Measurements from ENCODE around the gene CYP24A1. TPM values are rescaled to one million over a fixed set of nuclear protein-coding genes. Genes with fewer than 3 reads are reported as not detected.

The CYP24A1 gene
- polyA plus RNA-seq, 3 donors: not detected

DNA sequence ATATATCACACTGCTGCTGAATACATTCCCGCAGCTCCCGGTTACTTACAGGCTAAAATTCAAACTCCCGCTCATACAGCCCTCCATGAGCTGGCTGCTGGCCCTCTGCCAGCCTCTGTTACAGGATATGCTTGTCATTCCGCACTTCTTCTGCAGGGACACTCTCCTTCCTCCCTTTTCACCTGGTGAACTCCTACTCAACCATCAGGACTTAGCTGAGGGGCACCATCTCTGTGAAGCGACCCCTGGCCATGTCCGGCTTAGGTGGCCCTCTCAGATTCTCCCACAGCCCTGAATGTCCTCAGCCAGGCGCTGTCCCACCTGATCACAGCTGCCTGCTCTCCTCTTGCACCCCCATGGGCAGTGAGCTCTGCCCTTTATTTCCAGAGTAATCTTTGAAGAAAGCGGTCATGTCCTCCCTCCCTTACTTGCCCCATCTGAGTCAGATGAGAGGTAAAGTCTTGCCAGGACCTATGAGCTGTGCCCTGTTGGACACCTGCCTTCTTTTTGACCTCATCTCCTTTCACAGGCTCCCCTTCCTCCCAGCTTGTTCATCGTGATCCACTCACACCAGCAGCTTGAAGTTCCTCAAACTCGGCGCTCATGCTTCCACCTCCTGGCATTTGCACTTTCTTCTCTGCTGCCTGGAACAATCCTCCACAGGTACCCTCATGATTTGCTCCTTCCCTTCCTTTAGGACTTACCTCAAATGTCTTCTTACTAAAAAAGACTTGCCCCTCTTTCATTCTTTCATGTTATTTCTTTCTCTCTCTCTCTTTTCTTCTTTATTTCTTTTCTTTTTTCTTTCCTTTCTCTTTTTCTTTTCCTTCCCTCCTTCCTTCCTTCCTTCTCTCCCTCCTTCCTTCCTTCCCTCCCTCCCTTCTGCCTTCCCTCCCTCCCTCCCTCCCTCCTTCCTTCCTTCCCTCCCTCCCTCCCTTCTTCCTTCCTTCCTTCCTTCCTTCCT lies 5.6 kb downstream of the CYP24A1 start:
- Histone ChIP-seq H3K9ac (ENCODE audit: insufficient read depth, low read length, poor library complexity, severe bottlenecking) (no peak overlapping the region), H3K4me2 (replicated peaks; ENCODE audit: extremely low read depth, low read length, poor library complexity, severe bottlenecking) (no peak overlapping the region), H4K20me1 (ENCODE audit: insufficient read depth, low read length) (no peaks in the 10 kb centered on the region), H3K4me1 (ENCODE audit: control insufficient read depth in 1 of 2, insufficient read depth in 2 of 2, low read length in 2 of 2) (peaks cover 6 to 7% of the 10 kb centered on the region in 2 donors), H3K27me3 (ENCODE audit: control insufficient read depth in 2 of 2, insufficient read depth in 2 of 2, low read length in 2 of 2) (peaks cover 49 to 59% of the 10 kb centered on the region in 2 donors), H3K27ac (ENCODE audit: low read depth in 1 of 2, low read length in 2 of 2) (no peak overlapping the region), H3K79me2 (ENCODE audit: insufficient read depth, low read length) (no peaks in the 10 kb centered on the region), H2AFZ (ENCODE audit: insufficient read depth, low read depth, low read length, poor library complexity, severe bottlenecking) (no peak overlapping the region), H3K9me3 (replicated peaks in 1 of 2; ENCODE audit: control insufficient read depth in 1 of 2, insufficient read depth in 1 of 2, low read length in 2 of 2) (peaks cover 0 to 12% of the 10 kb centered on the region in 2 donors), H3K4me3 (replicated peaks in 1 of 3; ENCODE audit: low read depth in 2 of 3, low read length in 3 of 3) (no peak overlapping the region), H3K36me3 (replicated peaks in 1 of 2; ENCODE audit: control insufficient read depth in 1 of 2, insufficient read depth in 2 of 2, low read length in 2 of 2) (no peaks in the 10 kb centered on the region)
- DNase-seq: no peak
- peak overlapping the region in 1 of 2 donors; percentile 8 for H3K4me3 Mint-ChIP-seq
- peaks cover 0 to 10% (median 5%) of the 10 kb centered on the region in 7 donors for H3K9me3 Mint-ChIP-seq
- intact Hi-C loops (cut with micrococcal nuclease): no loop called here
- no peaks in the 10 kb centered on the region for H3K36me3 Mint-ChIP-seq
- peaks cover 8% of the 10 kb centered on the region for H3K4me1 Mint-ChIP-seq
- TF ChIP-seq, protein P1, sequence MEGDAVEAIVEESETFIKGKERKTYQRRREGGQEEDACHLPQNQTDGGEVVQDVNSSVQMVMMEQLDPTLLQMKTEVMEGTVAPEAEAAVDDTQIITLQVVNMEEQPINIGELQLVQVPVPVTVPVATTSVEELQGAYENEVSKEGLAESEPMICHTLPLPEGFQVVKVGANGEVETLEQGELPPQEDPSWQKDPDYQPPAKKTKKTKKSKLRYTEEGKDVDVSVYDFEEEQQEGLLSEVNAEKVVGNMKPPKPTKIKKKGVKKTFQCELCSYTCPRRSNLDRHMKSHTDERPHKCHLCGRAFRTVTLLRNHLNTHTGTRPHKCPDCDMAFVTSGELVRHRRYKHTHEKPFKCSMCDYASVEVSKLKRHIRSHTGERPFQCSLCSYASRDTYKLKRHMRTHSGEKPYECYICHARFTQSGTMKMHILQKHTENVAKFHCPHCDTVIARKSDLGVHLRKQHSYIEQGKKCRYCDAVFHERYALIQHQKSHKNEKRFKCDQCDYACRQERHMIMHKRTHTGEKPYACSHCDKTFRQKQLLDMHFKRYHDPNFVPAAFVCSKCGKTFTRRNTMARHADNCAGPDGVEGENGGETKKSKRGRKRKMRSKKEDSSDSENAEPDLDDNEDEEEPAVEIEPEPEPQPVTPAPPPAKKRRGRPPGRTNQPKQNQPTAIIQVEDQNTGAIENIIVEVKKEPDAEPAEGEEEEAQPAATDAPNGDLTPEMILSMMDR (IDR thresholded peaks at IDR 0.05): no peak
- peaks cover 49 to 81% (median 70%) of the 10 kb centered on the region in 3 donors for H3K27me3 Mint-ChIP-seq (ENCODE audit: low read depth in 3 of 3)
- peak overlapping the region in 1 of 7 donors; percentile 34 for H3K27ac Mint-ChIP-seq
- 41% methylated on average over 8 of the region's 11 CpGs for WGBS (ENCODE audit: insufficient coverage)

DNA sequence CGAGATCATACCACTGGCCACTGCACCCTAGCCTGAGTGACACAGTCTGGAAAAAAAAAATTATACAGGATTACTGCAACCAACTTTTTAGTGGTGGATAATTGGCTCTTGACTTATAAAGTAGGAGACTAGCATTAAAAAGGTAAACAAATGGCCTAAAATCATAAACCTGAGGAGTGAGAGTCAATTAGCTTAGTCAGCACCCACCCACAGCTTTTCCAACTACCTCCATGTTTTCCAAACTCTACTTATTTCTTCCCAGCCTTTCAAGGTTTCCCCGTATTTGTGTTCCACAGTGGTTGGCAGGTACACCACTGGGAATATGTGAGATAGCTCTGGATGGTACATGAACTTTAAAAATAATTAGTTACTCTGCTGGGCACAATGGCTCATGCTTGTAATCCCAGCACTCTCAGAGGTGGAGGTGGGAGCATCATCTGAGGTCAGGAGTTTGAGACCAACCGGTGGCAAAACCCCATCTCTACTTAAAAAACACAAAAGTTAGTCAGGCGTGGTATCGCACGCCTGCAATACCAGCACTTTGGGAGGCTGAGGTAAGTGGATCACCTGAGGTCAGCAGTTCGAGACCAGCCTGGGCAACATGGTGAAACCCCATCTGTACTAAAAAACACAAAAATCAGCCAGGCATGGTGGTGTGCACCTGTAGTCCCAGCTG lies 6.7 kb downstream of the CYP24A1 start:
- TF ChIP-seq, protein P1 (IDR thresholded peaks at IDR 0.05): no peak
- Mint-ChIP-seq H3K27ac (no peak overlapping the region), H3K27me3 (ENCODE audit: low read depth in 3 of 3) (peaks cover 43 to 78% (median 66%) of the 10 kb centered on the region in 3 donors), H3K4me1 (no peaks in the 10 kb centered on the region), H3K4me3 (no peak overlapping the region), H3K9me3 (peaks cover 0 to 5% (median 0%) of the 10 kb centered on the region in 7 donors), H3K36me3 (no peaks in the 10 kb centered on the region)
- H3K4me2 ChIP-seq (replicated peaks; ENCODE audit: extremely low read depth, low read length, poor library complexity, severe bottlenecking): no peak overlapping the region
- WGBS (ENCODE audit: insufficient coverage): no CpG with 5 or more reads among the region's 7 CpGs
- H3K36me3 ChIP-seq (replicated peaks in 1 of 2; ENCODE audit: control insufficient read depth in 1 of 2, insufficient read depth in 2 of 2, low read length in 2 of 2): no peaks in the 10 kb centered on the region
- no peaks in the 10 kb centered on the region for H3K4me1 ChIP-seq (ENCODE audit: control insufficient read depth in 1 of 2, insufficient read depth in 2 of 2, low read length in 2 of 2)
- no peak overlapping the region for H3K27ac ChIP-seq (ENCODE audit: low read depth in 1 of 2, low read length in 2 of 2)
- H4K20me1 ChIP-seq (ENCODE audit: insufficient read depth, low read length): no peaks in the 10 kb centered on the region
- no peak overlapping the region for H3K9ac ChIP-seq (ENCODE audit: insufficient read depth, low read length, poor library complexity, severe bottlenecking)
- H3K27me3 ChIP-seq (ENCODE audit: control insufficient read depth in 2 of 2, insufficient read depth in 2 of 2, low read length in 2 of 2): peaks cover 38 to 48% of the 10 kb centered on the region in 2 donors
- intact Hi-C loops (cut with micrococcal nuclease): no loop called here
- H3K79me2 ChIP-seq (ENCODE audit: insufficient read depth, low read length): no peaks in the 10 kb centered on the region
- no peak overlapping the region for H2AFZ ChIP-seq (ENCODE audit: insufficient read depth, low read depth, low read length, poor library complexity, severe bottlenecking)
- DNase-seq: no peak
- H3K9me3 ChIP-seq (replicated peaks in 1 of 2; ENCODE audit: control insufficient read depth in 1 of 2, insufficient read depth in 1 of 2, low read length in 2 of 2): peaks cover 0 to 5% of the 10 kb centered on the region in 2 donors
- no peak overlapping the region for H3K4me3 ChIP-seq (replicated peaks in 1 of 3; ENCODE audit: low read depth in 2 of 3, low read length in 3 of 3)

Data from CD14-positive monocyte (primary cell).